Activated gamma-delta T cell treated with anti-CD3 and anti-CD28 coated beads, Interleukin-2, amount 50 U/mL, for 16 hours (primary cell): Measurements from ENCODE around the gene NSF.

Experiments used
- DNase-seq: peaks from one replicate; pipeline ENCODE4 v3.0.0-alpha.2; 2020; ENCODE audit warnings: low read depth

Gene NSF

GRCh38 chr17:46717999-46718398 is 127.5 kb downstream of the NSF start:
- DNase-seq = no peak

GRCh38 chr17:46719891-46720290 is 129.4 kb downstream of the NSF start:
- DNase-seq = no peak

GRCh38 chr17:46720408-46720807 is 129.9 kb downstream of the NSF start:
- no peak for DNase-seq

GRCh38 chr17:46722662-46723285 is 132.3 kb downstream of the NSF start:
- no peak for DNase-seq

- DNase-seq = no peak
These were observed 135.7 kb downstream of the NSF start for GRCh38 chr17:46726206-46726605.

- DNase-seq = no peak
These were observed 137.3 kb downstream of the NSF start for GRCh38 chr17:46727572-46728348.

GRCh38 chr17:46730026-46730425 is 139.6 kb downstream of the NSF start:
- DNase-seq = no peak

- DNase-seq = no peak
These were observed 140.2 kb downstream of the NSF start for GRCh38 chr17:46730679-46731078.

GRCh38 chr17:46732160-46732559 is 141.7 kb downstream of the NSF start:
- no peak for DNase-seq

- DNase-seq = no peak
These were observed 142.4 kb downstream of the NSF start for GRCh38 chr17:46732754-46733398.

- no peak for DNase-seq
These were observed 143.5 kb downstream of the NSF start for GRCh38 chr17:46733837-46734475.

GRCh38 chr17:46736100-46736499 is 145.6 kb downstream of the NSF start:
- DNase-seq = no peak

GRCh38 chr17:46737326-46737725 is 146.9 kb downstream of the NSF start:
- no peak for DNase-seq

GRCh38 chr17:46738544-46738943 is 148.1 kb downstream of the NSF start:
- no peak for DNase-seq

GRCh38 chr17:46739982-46740381 is 149.5 kb downstream of the NSF start:
- DNase-seq = no peak

GRCh38 chr17:46741122-46741730 is 150.8 kb downstream of the NSF start:
- DNase-seq = no peak

- DNase-seq = no peak
These were observed 152.2 kb downstream of the NSF start for GRCh38 chr17:46742565-46743270.

GRCh38 chr17:46744441-46744840 is 154.0 kb downstream of the NSF start:
- no peak for DNase-seq

GRCh38 chr17:46745376-46745775 is 154.9 kb downstream of the NSF start:
- no peak for DNase-seq

GRCh38 chr17:46751425-46751824 is 161.0 kb downstream of the NSF start:
- DNase-seq = no peak

GRCh38 chr17:46753776-46754175 is 163.3 kb downstream of the NSF start:
- DNase-seq = no peak
